GM18508 (cell line): Measurements from ENCODE around the gene TIMM8B.
"Not testable (repeated sequence)": the region's sequence is repeated elsewhere in the genome, so short reads cannot be mapped to it uniquely, and the experiment has no call there.

Source experiments
- ATAC-seq: cut with Tn5 transposase; IDR thresholded peaks from one replicate; pipeline ENCODE4 v1.9.1; 2021; ENCODE audit warnings: moderate number of reproducible peaks; ENCODE audit not compliant: insufficient read depth, unreplicated experiment

The TIMM8B gene

GRCh38 chr11:112085822-112086421, 634 bp downstream of the TIMM8B start:
- ATAC-seq: peak; percentile 19

DNA sequence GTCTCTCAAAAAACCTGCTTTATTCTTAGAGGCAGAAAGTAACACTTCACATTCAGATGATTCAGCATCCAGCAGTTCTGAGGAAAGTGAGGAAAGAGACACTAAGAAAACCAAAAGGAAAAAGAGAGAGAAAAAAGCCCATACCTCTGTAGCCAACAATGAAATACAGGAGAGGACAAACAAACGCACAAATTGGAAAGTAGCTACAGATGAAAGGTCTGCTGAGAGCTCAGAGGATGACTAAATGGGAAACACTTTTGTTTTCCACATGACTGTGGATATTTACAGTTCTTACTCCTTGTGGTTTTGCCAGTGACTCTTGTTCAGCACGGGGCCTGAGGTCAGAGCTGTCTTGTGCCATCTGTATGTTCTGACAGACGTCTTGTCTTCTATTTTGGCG, 3.8 kb downstream of the TIMM8B start:
- ATAC-seq: no peak

DNA sequence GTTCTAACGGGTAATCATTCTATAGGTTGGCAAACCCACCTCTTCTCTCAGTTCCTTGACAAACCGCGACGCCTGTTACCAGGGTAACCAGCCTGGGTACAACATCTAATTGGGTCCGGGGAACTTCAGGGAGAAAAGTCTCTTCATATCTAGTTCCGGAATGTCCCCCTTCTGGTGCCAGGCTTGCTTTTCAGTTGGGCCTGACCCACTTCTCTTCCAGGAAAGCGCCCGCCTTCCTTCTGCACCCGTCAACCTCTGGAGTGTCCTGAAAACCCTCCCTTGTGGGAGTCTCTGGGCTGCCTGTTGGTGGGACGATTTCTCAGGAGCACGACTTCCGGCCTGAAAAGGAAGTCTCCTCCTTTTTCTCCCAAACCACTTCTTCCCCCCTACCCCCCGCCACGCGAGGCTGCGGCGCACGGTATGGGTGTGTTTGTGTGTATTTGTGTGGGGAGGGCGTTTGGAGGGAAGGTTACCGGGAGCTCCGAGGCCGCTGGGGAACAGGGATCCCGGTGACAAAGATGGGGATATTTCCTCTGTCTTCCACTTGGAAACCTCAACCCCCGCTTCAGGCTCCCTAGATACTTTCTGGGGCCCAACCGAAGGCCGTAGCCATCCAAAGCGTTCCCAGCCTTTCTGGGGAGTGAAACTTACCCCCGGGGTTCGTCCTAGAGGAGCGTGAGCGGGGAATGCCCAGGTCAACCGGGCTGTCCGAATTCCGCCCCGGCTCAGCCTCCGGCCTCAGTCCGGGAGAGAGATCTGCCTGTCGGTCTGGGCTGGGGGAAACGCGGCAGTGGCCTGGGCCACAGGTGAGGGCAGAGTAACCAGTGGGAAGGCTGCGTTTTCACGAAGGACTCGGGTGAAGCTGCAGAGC, 12.4 kb downstream of the TIMM8B start, which contains the start of the genes NKAPD1 and PIH1D2:
Gene NKAPD1 (plus strand): TSS at position 359 of the 871 bp plus-strand sequence. CDS start 1,276 bp downstream, outside the sequence.
Gene PIH1D2 (minus strand): TSS at position 77 of the 871 bp plus-strand sequence. CDS start 843 bp downstream, outside the sequence.
- peak; percentile 74 for ATAC-seq

DNA sequence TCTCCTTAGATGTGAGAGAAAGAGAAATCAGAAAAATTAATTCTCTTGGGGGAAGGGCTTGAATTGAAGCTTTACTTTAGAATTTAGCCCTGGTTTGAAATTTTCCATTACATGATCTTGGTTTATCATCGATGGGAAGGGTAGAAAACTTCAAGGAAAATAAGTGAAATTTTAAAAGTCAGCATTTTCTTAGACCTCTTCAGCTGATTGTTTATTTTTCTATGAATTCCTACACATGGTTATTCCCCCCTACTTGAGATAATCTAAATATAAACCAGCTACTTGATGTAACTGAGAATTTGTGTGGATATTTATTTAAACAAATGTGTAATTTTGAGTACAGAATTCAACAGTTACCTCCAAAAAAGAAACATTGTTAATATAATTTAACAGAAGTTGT, 23.6 kb downstream of the TIMM8B start:
- no peak for ATAC-seq

GRCh38 chr11:112058103-112058502, 28.5 kb downstream of the TIMM8B start:
- no peak for ATAC-seq

- ATAC-seq: no peak
Observed at GRCh38 chr11:112057170-112057569, 29.4 kb downstream of the TIMM8B start.

DNA sequence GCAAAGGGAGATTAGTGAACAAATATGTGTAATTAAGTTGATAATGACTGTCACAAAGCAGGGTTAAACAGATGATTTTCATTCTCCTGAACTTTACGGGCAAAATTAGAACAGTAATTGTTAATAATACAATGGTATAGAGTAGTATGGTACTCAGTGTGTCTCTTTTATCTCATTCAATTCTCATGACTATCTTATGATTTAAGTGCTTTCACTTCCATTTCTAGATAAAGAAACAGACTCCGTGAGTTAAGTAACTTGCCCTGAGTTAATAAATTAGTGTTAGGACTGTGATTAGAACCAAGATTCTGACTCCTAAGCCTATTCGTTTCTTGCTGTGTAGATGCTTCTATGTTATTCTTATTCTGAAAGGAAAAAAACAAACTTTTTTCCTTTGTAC, 34.8 kb downstream of the TIMM8B start:
- no peak for ATAC-seq

GRCh38 chr11:112050721-112051120, 35.8 kb downstream of the TIMM8B start:
- ATAC-seq: no peak

DNA sequence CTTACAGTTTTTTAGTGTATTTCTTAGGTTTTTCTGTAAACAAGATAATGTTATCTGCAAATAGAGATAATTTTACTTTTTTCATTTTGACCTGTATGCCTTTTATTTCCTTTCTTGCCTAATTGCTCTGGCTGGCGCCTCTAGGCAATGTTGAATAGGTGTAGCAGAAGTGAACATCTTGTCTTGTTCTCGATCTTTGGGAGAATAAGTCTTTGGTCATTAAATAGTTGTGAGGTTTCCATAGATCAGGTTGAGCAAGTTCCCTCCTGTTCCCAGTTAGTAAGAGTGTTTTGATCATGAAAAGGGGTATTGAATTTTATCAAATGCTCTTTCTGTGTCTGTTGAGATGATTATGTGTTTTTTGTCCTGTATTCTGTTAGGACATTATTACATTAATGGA, 36.8 kb downstream of the TIMM8B start:
- no peak for ATAC-seq

GRCh38 chr11:112048256-112048655, 38.3 kb downstream of the TIMM8B start:
- ATAC-seq: not testable (repeated sequence)

GRCh38 chr11:112046647-112047046, 39.9 kb downstream of the TIMM8B start:
- ATAC-seq: not testable (repeated sequence)

- ATAC-seq: no peak
Observed at GRCh38 chr11:112044961-112045360, 41.6 kb downstream of the TIMM8B start.

DNA sequence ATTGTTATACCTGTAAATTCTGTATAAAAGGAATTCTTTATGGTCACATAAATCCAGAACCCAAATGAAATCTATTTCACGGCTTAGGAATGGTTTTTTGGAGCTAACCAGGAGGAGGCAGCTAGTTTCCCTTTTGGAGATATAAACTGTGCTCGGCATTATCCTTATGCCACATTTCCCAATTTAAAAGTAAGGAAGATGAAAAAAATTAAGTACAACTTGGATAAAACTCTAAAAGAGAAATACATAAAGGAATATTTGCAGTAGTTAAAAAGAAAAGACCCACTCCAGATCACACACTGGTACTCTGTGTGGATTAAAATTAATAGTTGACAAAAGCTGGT, 43.6 kb downstream of the TIMM8B start:
- no peak for ATAC-seq

- ATAC-seq: no peak
Observed at GRCh38 chr11:112042161-112042960, 44.2 kb downstream of the TIMM8B start.

DNA sequence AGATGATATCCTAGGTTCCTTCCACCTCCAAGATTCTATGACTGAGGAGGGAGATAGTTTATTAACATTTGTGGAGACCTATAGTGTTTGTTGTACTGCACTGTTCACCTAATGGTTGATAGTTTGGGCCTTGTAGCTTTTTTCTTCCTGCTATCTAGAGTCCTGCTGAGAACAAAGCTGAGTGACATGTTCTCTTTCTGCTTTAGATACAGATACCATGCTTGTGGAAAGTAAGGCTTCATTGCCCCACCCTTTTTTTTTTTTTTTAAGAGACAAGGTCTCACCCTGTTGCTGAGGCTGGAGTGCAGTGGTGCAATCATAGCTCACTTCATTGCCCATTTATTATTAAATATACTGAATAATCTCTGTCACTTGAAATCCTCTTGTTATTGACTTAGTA, 49.0 kb downstream of the TIMM8B start:
- ATAC-seq: no peak
